Stimulated activated CD4-positive, alpha-beta T cell treated with anti-CD3 and anti-CD28 coated beads, Interleukin-15, amount 100 ng/mL, for 48 hours (primary cell): Measurements from ENCODE around the gene SEC23A.
"Not testable (repeated sequence)": the region's sequence is repeated elsewhere in the genome, so short reads cannot be mapped to it uniquely, and the experiment has no call there.

Source experiments
- DNase-seq, 2 donors: peaks; one replicate each; pipeline ENCODE4 v3.0.0-alpha.2; 2020; ENCODE audit warnings: low read depth in 2 of 2

SEC23A gene

DNA sequence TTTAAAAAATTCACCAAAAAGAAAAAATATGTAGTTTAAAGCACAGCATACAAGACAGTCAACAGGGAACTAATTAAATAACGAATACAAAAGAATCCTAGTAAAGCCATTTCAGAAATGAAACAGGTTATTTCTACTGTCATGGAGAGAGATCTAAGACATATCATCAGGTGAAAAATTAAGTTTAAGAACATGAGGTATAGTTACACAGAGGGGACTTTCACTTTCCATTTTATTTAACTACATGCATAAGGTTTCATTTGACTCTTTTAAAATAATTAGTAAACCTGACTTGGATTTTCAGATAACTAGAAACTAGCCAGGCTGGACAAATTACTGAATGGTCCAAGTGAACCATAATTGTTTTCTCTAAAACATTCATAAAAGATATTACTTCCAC, 11.3 kb downstream of the SEC23A start:
- no peak for DNase-seq

DNA sequence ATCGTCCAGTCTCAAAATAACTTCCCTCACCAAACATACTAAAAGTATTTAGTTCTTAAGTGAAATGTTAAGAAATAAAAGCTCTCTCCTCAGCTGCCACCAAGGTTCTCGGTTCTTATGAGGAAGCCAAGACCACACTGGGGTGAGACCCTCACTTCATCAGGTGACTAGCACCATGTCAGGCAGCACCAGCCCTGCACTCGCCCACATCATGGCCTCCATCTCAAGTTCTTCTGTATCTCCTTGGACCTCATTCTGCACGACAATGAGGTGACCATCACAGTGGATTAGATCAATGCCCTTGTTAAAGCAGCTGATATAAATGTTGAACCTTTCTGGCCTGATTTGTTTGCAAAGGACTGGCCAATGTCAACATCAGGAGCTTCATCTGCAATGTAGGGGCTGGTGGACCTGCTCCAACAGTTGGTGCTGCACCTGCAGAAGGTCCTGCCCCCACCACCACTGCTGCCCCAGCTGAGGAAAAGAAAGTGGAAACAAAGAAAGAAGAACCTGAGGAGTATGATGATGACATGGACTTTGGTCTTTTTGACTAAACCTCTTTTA, 12.4 kb downstream of the SEC23A start:
- DNase-seq, result no peak

DNA sequence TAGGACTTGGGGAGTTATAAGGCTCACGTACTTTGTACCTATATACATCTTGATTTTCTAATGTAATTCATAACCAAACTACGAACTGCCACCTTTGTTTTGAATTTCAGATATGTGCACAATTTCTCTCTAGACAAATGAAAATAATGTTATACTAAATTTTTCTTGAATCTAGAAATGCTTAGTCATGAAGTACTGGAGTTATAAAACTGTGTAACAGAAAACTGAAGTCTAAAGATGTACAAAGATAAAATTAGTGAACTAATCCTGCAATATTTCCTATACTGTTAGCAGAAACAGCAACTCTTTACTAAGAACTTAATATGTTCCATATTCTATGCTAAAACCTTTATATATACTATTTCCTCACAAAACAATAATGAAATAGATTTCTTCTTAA, 15.5 kb downstream of the SEC23A start:
- no peak for DNase-seq

DNA sequence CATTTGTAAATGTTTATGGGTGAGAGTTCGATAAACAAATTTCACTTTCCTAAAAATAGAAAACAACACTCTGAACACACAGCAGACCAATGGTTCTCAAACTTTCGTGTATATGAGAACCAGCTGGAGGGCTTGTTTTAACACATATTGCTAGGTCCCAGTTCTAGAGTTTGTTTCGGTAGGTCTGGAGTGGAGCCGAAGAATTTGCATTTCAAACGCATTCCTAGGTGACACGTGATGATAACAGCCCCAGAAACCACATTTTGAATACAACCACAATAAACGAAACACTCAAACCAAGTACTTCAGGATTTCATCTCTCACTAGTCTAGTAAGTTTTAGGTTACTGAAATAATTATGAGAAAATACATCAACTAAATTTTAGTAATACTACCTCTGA, 17.1 kb downstream of the SEC23A start:
- no peak for DNase-seq

DNA sequence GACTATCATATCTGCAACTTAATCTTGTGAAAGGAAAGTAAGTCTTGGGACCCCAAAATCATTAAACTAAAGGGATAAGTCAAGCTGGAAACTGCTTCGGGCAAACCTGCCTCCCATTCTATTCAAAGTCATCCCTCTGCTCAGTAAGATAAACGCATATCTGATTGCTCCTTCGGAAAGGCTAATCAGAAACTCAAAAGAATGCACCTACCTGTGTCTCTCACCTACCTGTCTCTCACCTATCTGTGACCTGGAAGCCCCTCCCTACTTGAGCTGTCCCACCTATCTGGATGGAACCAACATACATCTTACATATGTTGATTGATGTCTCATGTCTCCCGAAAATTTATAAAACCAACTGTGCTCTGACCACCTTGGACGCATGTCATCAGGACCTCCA, 19.9 kb downstream of the SEC23A start:
- DNase-seq, result no peak

DNA sequence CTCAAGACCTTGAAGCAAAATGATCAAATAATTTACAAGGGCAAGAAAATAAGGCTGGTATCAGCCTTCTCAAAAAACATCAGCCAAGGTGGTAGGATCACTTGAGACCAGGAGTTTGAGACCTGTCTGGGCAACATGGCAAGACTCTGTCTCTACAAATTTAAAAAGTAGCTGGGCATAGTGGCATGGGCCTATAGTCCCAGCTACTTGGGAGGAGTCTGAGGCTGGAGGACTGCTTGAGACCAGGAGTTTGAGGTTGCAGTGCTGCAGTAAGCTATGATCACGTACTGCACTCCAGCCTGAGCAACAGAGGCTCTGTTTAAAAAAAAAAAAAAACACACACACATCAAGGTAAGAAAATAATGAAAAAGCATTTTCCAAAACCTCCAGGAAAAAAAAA, 22.1 kb downstream of the SEC23A start:
- DNase-seq, result no peak

DNA sequence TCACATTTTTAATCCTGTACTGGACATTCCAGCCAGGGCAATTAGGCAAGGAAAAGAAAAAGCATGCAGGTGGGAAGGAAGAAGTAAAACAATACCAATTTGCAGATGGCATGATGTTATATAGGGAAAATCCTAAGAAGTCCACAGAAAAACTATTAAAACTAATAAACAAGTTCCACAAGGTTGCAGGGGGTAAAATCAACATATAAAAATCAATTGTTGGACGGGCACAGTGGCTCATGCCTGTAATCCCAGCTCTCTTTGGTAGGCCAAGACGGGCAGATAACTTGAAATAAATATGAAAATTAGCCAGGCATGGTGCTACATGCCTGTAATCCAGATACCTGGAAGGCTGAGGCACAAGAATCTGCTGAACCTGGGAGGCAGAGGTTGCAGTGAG, 31.9 kb downstream of the SEC23A start:
- DNase-seq, result no peak

DNA sequence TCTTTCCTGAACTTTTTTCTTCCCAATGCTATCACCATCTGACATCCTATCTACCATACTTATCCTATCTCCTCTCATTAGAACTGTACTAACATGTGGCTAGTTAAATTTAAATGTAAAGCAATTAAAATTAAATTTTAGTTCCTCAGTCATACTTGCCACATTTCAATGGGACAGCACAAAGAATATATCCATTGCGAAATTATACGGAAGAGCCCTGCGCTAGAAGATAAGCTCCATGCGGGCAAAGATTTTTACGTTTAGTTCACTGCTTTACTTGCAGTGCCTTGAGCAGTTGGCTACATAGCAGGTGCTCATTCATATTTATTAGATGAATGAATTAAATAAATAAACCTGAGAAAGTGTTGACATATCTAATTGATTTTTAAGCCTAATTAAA, 33.1 kb downstream of the SEC23A start:
- DNase-seq, result no peak

DNA sequence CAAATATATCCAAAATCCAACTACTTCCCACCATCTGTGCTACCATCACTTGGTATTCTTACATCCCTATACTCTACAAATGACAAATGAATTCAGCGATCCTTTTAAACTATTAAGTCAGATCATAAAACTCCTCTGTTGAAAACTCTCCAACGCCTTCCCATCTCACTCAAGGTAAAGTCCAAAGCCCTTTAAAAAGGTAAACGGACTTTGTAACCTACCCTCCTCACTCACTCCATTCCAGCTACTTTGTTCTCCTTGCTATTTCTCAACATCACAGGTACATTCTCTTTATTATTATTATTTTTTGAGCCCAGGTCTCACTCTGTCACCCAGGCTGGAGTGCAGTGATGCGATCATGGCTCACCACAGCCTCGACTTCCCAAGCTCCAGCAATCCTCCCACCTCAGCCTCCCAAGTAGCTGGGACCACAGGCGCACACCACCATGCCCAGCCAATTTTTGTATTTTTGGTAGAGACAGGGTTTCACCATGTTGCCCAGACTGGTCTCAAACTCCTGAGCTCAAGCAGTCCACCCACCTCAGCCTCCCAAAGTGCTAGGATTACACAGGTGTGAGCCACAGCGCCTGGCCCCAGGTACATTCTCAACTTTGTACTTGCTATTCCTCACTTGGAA, 33.7 kb downstream of the SEC23A start:
- not testable (repeated sequence) for DNase-seq

DNA sequence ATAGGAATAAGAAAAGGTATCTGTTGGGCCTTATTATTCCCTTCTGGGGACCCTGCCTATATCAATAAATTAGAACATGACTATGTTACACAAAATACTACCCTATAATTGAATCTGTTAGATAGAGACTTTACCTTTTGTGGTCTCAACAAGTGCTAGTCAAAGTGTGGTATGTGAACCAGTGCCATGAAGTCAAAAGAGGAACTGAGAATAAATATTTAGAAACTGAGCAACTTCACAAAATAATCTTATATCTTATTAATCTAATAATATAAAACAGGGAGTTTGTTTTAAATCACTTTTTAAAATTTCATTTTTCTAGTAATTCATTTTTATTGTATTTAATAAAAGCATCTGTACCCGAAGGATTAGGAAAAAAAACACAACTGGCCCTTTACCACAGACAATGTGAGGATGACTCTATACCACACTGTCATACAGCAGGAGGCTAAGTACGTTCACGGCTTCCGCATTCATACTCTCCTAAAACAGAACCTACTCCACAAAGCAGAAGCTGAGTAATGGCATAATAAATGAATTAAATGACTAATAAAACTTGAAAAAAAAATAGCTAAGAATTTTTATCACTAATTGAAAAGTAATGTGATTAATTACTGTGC, 42.1 kb downstream of the SEC23A start:
- DNase-seq, result no peak

DNA sequence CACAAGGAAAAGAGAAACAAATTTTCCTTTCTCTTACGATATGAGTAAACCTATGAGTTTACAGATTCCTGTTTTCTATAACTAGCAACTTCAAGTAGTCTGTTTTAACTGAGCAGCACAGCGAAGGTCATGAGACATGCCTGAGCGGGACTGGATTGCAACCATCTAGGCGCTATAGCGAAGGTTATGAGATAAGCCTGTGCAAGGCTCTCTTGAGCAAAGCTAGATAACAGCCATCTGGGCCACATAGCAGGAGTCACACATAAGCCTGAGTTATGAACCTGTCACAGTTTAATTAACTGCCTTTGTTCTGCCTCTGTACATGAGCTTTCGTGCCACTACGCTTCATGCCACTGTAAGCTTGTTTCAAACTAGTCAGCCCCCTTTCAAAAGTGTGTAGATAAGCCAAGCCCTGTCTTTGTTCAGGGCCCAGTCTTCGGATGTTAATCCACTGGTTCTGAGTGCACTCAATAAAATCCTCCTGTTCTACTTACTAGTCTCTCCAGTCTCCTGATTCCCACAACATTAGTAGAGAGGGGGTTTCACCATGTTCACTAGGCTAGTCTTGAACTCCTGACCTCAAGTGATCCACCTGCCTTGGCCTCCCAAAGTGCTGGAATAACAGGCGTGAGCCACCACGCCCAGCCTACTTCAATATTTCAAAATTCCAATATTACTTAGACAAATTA, 47.1 kb downstream of the SEC23A start:
- no peak for DNase-seq

DNA sequence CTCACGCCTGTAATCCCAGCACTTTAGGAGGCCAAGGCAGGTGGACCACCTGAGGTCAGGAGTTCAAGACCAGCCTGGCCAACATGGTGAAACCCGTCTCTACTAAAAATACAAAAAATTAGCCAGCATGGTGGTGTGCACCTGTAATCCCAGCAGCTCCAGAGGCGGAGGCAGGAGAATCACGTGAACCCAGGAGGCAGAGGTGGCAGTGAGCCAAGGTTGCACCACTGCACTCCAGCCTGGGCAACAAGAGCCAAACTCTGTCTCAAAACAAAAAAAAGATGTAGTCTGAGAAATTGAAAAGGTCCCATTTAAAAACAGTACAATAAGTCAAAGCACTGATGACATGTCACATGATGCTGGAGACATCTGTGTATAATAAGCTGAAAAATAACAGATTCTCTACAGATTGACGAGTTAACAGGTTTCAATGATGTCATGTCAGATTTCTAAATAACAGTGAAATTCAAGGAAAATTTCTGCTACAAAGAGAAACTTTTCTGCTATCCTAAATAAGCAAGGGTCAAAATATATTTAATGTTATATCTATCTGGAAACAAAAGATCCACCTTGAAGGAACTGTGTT, 50.1 kb downstream of the SEC23A start:
- DNase-seq, result not testable (repeated sequence)

DNA sequence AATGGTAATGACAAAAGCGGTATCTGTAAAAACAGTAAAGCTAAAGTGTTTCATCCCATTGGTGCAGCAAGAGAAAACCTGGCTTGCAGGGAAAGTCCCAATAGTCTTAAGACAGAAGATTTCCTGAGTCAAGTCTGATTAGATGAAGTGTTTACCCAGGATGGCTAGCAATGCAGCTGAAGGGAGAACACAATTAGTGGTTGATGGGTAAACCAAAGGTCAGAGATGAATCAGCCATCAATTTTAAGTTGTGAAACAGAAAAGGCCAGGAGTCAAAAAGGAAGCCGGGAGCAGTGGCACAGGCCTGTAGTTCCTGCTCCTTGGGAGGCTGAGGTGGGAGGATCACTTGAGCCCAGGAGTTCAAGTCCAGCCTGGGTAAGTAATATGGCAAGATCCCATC, 52.6 kb downstream of the SEC23A start:
- DNase-seq, result no peak

DNA sequence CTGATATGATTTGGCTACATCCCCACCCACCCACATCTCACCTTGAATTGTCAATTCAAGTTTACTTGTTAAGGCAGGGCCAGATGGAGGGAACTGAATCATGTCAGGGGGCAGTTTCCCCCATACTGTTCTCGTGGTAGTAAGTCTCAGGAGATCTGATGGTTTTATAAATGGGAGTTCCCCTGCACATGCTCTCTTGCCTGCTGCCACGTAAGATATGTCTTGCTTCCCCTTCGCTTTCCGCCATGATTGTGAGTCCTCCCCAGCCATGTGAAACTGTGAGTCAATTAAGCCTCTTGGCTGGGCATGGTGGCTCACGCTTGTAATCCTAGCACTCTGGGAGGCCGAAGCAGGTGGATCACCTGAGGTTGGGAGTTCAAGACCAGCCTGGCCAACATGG, 57.1 kb downstream of the SEC23A start:
- DNase-seq, result not testable (repeated sequence)

DNA sequence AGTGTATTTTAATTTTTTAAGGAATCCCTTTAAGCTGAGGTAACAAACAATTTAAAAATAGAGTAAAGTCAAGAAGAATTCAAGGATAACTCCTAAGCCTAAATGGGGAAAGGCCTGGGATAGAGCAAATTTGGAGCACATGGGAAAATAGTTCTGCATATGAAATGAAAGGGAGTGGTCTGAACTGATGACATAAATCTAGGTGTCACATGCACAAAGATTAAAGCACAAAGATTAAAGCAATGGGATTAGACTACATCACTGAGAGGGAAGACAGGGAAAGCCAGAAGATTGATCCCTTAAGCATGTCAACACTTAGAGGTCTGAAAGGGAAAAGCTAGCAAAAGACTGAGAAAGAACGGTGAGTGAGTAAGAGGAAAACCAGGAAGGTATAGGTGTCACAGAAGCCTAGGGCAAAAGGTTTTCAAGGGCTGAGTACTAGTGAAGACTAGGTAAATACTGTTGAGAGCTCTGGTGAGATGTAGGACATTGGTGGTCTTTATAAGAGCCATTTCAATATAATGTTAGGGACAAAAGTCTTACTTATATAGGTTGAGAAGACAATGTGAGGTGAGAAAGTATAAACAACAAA, 59.6 kb downstream of the SEC23A start:
- no peak for DNase-seq

DNA sequence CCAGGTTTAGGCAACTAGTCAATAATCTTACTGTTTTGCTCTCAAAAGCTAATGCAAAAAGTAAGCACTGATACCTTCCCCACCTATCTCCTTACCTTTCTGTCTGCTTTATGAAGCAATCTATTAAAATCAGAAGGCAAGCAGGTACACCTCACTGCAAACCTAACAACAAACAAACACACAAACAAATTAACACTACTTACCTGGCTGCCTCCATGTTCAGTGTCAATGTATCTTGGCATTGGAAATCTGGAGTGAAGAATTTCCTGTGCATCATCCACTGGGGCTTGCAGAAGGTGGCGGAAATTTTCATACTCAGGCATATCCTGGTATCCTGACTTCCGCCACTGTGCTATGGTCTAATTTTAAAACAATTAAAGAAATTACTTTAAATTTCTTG, 62.5 kb downstream of the SEC23A start:
- no peak for DNase-seq

DNA sequence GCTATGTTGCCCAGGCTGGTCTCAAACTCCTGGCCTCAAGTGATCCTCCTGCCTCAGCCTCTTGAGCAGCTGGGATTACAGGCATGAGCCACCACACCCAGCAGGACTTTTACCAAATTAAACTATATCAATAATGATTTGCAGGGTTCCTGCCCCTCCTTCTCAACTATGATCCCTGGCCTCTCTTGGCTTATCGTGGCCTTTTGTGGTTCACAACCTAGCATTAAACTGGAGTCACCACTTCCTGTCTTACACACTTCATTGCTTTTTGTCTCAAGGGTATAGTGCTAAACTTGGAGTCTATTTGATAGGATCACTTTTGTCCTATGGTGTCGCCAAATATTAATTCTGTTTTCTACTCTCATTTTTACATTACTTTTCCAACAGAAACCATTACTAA, 64.5 kb downstream of the SEC23A start:
- no peak for DNase-seq

DNA sequence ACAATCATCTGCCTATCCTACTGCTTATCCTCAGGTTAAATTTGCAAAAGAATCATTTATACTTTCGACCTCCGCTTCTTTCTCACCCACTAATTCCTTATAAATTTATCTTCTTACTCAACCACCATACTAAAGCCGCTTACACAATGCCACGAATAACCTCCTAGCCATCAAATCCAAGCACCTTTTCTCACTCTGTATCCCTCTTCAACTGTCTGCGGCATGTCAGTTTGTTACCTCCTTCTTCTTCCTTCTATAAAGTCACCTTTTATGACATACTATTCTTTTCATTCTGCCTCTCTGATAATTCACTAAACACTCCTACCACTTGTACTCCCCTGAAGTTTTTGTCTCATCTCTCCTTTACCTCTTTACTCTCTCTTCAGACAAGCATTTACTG, 66.3 kb downstream of the SEC23A start:
- no peak for DNase-seq

DNA sequence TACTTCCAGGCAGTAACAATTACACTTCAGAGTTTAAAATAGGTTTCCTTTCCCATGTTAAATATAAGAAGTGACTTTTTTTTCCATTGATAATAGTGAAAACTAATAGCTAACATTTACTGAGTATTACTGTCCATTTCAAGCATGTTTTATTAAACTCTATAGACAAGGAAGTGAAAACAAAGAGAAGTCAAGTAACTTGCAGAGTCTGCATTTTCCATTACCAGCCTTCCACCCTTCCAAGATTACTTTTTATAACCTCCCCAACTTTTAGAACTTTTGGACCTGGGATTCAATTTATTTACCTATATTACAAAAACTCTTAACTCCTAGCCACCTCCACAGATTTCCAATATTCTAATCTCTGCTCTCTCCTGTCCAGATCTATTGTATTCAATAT, 67.7 kb downstream of the SEC23A start:
- DNase-seq, result no peak

DNA sequence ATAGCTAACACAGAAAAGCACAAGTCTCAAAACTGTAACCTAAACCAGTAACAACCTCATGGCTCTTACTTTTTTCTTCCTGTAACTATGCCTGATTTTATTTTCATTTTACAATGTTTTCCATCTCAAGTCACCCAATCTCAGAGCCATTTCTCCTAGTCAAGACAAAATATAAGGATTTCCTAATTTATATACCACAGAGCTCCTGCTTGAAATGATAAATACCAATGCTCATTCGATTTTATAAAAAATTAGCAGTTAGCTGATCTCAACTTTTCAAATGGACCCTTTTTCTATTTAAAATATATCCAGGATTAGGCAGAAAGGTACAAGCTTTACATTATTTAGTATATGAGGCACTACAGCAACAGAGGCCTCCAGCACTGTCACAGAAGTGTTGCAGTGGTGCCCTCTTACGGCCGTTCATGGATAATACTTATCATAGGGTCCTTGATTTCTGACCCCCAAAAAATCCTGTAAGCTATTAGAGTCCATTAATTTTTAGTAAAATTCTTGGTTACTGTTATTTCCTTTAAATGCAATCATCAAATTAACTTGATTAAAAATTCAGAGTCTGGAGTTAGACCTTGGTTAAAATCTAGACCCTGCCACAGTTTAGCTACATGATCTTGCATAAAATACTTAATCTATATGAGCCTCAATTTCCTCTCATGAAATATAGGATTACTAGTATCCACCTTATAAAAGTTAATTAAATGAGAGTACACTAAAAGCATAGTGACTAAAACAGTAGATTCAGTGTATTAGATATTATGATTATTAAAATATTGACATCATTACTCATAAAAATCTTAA, 68.3 kb downstream of the SEC23A start:
- DNase-seq, result no peak

DNA sequence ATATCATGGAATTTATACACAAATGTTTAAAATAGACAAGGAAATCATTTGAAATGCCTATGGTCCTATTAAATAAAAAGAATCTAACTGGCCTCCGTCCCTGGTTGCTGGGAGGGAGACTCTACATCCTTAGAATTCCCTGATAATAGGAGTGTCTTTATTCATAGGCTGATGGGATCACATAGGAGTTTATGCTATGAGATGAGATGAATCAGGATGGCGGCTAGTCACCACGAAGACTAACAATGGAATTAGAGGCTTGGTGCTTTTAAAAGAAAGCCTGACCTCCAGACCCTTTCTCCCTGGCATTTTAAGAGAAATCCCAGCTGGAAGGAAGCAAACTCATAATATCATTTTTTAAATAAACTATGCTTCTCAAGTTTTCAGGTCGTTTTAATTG, 69.7 kb downstream of the SEC23A start:
- DNase-seq, result no peak
